GM18873 (cell line): ENCODE measurements around the gene TMEM184B.
"Not testable (repeated sequence)": the region's sequence is repeated elsewhere in the genome, so short reads cannot be mapped to it uniquely, and the experiment has no call there.

Experiments
- ATAC-seq: cut with Tn5 transposase; IDR thresholded peaks from one replicate; pipeline ENCODE4 v1.9.1; 2021; ENCODE audit warnings: mild to moderate bottlenecking, moderate library complexity, moderate number of reproducible peaks; ENCODE audit not compliant: unreplicated experiment, low FRiP score

TMEM184B gene

GRCh38 chr22:38250643-38251340 lies 22.0 kb downstream of the TMEM184B start:
- no peak for ATAC-seq

- ATAC-seq, result no peak
Measured at GRCh38 chr22:38249803-38250642, 22.8 kb downstream of the TMEM184B start.

GRCh38 chr22:38249301-38249700 lies 23.5 kb downstream of the TMEM184B start:
- ATAC-seq, result no peak

- ATAC-seq, result no peak
Measured at GRCh38 chr22:38248280-38248679, 24.5 kb downstream of the TMEM184B start.

GRCh38 chr22:38247713-38248112 lies 25.1 kb downstream of the TMEM184B start:
- ATAC-seq, result no peak

- ATAC-seq, result no peak
Measured at GRCh38 chr22:38246692-38247091, 26.1 kb downstream of the TMEM184B start.

GRCh38 chr22:38246046-38246658 lies 26.7 kb downstream of the TMEM184B start:
- ATAC-seq, result no peak

- peak; percentile 55 for ATAC-seq
Measured at GRCh38 chr22:38244106-38244505, 28.7 kb downstream of the TMEM184B start.

- no peak for ATAC-seq
Measured at GRCh38 chr22:38243007-38243765, 29.6 kb downstream of the TMEM184B start.

- no peak for ATAC-seq
Measured at GRCh38 chr22:38240734-38241252, 32.0 kb downstream of the TMEM184B start.

- no peak for ATAC-seq
Measured at GRCh38 chr22:38239101-38239761, 33.6 kb downstream of the TMEM184B start.

GRCh38 chr22:38238519-38239071 lies 34.2 kb downstream of the TMEM184B start:
- ATAC-seq, result no peak

GRCh38 chr22:38236786-38237185 lies 36.0 kb downstream of the TMEM184B start:
- no peak for ATAC-seq

- ATAC-seq, result no peak
Measured at GRCh38 chr22:38235240-38235850, 37.5 kb downstream of the TMEM184B start.

GRCh38 chr22:38233856-38234255 lies 39.0 kb downstream of the TMEM184B start:
- not testable (repeated sequence) for ATAC-seq

GRCh38 chr22:38233427-38233826 lies 39.4 kb downstream of the TMEM184B start:
- no peak for ATAC-seq

- no peak for ATAC-seq
Measured at GRCh38 chr22:38232196-38232595, 40.6 kb downstream of the TMEM184B start.

GRCh38 chr22:38230916-38231315 lies 41.9 kb downstream of the TMEM184B start:
- ATAC-seq, result no peak
